GM21390 (cell line): ENCODE measurements around the gene SKI.
"Not testable (repeated sequence)": the region's sequence is repeated elsewhere in the genome, so short reads cannot be mapped to it uniquely, and the experiment has no call there.

Source experiments
- ATAC-seq: cut with Tn5 transposase; IDR thresholded peaks from one replicate; pipeline ENCODE4 v1.9.1; 2021; ENCODE audit not compliant: unreplicated experiment

SKI gene

GRCh38 chr1:2242814-2243725 lies 15.0 kb downstream of the SKI start:
- no peak for ATAC-seq

GRCh38 chr1:2247045-2247394 lies 18.9 kb downstream of the SKI start:
- not testable (repeated sequence) for ATAC-seq

DNA sequence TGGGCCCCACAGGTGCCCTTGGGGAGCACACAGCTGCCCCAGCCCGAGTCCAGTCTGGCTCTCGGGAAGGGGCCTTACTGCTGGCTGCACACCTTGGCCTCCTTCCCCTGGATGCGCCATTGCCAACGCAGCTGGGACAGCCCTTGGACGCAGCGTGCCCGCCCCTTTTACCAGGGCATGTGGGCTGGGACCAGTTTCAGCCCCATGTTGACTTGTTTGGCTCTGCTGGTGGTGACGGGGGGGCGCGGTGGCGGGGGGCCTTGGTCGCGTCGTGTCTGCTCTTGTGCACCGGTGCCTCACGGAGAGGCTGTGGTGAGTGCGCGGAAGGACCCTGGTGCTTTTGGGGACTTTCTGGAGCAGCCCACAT lies 19.6 kb downstream of the SKI start:
- ATAC-seq = no peak

GRCh38 chr1:2248127-2248826 lies 20.2 kb downstream of the SKI start:
- no peak for ATAC-seq

DNA sequence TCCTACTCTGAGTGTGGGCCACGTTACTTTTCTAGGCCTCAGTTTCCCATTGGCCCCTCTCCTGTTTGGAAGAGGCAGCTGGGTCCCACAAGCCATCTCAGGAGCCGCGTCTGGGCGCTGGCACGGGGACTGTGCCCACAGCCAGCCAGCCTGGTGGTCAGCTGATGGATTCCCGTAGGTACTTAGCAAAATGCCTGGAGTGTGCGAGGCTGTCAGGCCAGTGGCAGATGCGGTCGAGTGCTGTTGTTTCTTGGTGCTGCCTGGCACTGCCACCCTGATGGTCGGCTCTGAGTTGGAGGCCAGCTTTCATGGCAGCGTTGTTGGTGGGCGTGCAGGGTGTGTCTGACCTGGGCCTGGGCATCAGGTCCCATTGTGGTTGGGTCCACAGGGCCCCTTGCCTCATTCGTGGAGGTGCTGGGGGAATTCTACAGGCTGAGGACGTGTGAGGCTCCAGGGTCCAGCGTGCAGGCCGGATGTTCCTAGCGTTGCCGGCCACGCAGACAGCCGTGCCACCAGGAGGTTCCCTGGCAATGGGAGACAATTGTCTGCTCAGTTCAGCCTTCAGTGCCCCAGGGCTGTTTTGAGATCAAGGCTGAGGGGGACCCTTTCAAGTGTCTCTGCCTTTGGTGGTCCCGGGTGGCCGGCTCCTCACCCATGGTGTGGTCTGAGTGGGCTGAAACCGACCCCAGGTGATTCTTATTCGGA lies 20.9 kb downstream of the SKI start:
- ATAC-seq = no peak

DNA sequence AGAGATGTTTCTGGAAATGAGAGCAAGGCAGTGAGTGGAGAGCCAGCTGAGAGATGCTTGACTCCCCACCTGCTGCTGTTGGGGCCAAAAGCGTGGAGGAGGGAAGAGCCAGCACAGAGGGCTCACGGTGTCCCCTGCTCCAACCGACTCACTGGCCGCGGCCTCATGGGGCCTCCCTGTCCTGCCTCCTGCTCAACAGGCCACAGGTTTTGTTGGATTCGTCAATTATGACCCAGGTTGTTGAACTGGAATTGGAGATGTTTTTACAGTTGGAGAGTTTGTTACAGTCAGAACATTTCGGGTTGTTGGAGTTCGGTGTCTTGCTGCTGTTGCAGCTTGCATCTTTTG lies 21.4 kb downstream of the SKI start:
- ATAC-seq = no peak

GRCh38 chr1:2250721-2251281 lies 22.7 kb downstream of the SKI start:
- no peak for ATAC-seq

- no peak for ATAC-seq
Measured at GRCh38 chr1:2251363-2251762, 23.2 kb downstream of the SKI start.

DNA sequence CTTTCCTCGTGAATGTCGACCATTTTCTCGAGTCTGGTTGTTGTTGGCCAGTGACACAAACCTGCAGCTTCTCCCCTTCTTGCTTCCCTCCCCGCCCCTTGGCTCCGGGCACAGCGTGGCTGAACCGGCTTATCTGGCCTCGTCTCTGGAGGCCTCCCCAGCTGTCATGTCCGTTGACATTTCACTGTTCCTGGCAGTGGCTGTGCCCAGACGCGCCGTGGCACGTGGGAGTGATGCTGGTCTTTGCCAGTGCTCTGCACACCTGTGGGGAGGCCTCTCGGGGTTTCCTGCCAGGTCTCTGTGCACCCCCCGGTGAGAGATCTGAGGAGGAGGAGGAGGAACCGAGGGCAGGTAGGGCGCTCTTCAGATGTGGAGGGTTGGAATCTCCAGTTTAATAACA lies 23.7 kb downstream of the SKI start:
- no peak for ATAC-seq

DNA sequence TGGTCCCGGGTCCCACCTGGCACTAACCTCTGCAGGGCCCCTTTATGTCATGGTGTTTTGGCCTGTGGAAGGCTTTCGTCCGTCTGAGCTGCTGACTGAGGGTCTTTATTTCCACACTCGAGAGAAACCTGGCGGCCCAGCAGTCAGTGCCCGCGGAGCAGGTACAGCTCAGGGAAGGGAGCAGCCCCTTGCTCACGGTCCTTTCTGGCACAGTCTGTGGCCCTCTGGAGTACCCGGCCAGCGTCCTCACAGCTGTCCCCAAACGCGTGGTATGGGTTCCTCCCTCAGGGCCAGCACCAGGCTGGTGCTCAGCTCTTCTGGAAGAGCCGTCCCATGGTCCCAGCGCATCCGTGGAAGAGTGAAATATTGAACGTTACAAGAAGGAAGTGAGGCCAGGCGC lies 24.3 kb downstream of the SKI start:
- ATAC-seq = no peak

DNA sequence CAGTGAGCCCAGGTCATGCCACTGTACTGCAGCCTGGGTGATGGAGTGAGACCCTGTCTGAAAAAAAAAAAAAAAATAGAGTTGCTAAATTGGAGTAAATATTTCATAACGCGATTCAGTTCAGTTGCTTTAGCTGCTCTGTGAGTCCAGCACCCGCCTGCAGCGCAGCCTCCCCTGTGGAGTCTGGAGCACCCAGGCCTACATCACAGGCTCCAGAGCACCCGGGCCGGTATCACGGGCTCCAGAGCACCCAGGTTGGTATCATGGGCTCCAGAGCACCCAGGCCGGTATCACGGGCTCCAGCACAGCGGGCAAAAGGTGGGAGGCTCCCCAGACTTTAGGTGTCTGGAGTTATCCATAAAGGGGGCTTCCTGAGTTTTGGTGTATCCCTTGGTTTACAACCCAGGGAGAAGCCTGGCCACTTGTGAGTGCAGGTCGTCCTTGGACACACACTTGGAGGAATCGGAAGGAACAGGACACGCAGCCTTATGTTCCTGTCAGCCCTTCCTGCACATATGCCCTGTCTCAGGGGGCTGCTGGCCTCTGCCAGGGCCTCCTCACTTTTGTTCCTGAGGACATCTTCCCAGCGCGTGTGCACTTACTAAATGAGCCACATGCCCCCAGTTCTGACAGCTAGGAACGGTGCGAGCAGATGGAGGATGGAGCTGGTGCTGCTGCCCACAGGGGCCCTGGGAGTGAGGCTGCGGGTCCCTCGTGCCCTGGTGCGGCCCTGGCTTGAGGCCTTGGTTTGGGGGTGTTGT lies 25.1 kb downstream of the SKI start:
- no peak for ATAC-seq

DNA sequence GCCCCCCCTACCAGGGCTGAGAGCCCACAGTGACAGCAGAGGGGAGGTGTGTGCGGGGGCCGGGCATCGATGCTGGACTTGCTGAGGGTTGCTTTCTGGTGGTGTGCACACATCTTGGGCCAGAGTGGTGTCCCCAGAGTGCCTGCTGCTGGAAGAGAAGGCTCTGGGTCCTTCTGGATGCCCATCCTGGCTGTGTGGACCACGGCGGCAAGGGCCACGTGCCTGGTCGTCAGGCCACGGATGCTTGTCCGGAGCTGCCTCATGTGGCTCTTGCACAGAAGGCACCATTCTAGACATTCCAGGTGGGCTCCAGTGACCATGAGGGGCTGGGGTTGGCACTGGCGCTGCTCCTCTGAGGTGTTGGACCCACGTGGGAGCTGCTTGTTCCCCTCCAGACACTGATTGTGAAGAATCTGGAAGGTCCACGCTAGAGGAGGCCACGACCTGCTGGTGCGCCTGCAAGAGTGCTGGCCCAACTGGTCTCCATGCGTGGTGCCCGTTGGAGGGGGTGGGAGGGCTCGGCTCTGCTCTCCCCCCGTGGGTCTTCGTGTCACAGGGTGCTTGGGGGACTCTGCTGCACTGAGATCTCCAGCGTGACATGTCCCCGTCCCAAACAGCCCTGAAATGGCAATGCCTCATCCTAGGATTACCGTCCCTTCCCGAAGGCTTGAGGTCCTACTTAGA lies 25.8 kb downstream of the SKI start:
- no peak for ATAC-seq

- ATAC-seq = no peak
Measured at GRCh38 chr1:2255047-2255419, 26.9 kb downstream of the SKI start.

GRCh38 chr1:2255420-2256369 lies 27.6 kb downstream of the SKI start:
- ATAC-seq = no peak

- ATAC-seq = no peak
Measured at GRCh38 chr1:2256435-2257244, 28.5 kb downstream of the SKI start.

DNA sequence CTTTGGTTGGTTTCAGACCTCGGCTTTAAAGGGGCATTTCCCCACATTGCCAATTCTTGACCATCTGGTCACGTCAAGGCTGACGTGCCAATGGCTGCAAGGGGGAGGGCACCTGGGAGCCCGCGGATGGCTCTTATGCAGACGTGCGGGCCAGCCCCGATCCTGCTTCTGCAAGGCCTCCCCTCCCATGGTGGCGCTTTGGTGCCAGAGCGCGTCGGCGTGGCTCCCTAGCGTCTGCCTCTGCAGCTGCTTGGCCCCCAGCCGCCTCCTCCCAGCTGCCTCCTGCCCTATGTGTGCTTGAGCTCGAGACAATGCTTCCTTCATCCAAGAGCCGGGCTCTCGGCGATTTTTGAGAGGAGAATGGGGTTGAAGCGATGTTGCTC lies 29.1 kb downstream of the SKI start:
- no peak for ATAC-seq

DNA sequence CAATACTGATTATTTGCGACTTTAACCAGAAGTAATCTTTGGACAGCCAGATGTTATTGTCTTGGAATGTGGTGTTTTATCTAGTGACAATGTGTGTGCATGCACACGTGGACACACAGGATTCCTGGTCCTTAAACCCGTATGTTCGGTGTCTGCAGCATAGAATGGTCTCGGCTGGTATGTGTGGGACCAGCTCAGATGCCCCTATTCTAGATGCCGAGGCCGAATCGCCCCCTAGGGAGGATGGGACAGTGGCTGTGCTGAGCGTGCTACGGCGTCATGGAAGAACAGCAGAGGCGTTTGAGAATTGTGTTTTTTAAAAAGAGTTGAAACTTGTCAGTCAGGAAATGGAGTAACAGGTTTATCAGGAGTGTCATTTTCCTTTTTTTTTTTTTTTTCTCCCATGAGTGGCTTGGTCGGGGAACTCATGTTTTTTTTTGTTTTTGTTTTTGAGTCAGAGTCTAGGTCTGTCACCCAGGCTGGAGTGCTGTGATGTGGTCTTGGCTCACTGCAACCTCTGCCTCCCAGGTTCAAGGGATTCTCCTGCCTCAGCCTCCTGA lies 30.1 kb downstream of the SKI start:
- no peak for ATAC-seq

DNA sequence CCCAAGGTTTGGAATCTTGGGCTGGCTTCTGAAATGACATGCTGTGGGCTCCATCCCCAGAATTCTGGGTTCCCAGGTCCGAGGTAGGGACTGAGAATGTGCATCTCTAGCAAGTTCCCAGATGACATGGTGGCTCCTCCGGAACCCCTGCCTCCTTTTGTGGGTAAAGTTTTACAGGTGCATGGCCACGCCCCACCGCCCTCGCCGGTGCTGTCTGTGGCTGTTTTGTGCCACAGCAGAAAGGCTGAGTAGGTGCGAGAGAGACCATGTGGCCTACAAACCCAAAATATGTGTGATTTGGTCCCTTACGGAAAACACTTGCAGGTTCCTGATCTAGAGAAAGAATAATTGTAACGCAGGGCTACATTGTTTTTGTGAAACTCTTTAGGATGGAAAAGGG lies 30.9 kb downstream of the SKI start:
- no peak for ATAC-seq
